GM23248 (cell line): ENCODE results near the gene SNX18.

Experiments used
- EZH2 ChIP-seq: fragments of 200-600 bp; sonication (generic); IDR thresholded peaks from 2 replicates; pipeline ENCODE4 v1.6.1; 2018; ENCODE audit warnings: antibody characterized with exemption, mild to moderate bottlenecking; ENCODE audit not compliant: insufficient read depth, poor library complexity, severe bottlenecking
- EZH2phosphoT487 ChIP-seq: fragments of 200-600 bp; sonication (generic); IDR thresholded peaks from 2 replicates; pipeline ENCODE4 v1.6.1; 2018; ENCODE audit warnings: antibody characterized with exemption, moderate library complexity, mild to moderate bottlenecking, low read depth; ENCODE audit not compliant: insufficient read depth

DNA sequence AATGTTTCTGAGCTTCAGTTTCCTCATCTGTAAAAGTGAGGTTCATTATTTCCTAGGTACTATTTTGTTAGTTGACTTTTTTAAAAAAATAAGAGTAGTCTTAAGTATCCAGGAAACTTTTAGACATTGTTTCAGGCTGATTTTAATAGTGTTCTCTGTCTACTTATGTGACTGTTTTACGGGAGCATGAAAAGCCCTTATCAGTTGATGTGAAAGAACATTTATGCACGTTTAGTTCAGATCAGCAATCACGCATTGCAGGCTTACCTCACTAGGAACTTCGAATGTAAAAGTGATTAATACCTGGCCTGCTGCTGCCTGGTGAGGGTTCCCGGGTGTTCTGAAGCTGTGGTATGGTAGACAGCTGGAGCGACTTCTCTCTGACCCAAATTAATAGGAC, 8.1 kb downstream of the SNX18 start:
- TF ChIP-seq EZH2 (no peak), EZH2phosphoT487 (no peak)
